SIG-M5 (cell line): ENCODE results near the gene SYCP2.
"Not testable (repeated sequence)": the region's sequence is repeated elsewhere in the genome, so short reads cannot be mapped to it uniquely, and the experiment has no call there.

Source experiments
- DNase-seq: peaks from one replicate; lab custom pipeline; 2025; lab: John Stamatoyannopoulos, UW

Gene SYCP2

DNA sequence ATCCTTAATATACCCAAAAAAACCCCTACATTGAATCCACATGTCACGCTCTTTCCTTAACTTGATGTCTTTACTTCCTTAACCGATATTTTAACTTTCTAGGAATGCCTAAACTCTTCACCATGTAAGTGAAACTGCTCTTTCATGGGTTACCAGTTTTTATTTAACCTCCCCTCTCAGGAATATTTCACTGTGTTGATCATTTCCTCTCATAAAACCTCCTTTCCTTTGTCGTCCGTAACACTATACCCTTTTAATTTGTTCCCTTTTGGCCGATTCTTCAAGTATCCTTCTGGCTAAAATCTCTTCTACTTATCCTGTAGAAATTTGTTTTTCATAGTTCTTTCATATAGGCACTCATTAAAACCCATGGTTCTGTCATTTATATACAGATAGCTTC lies 24.6 kb downstream of the SYCP2 start:
- DNase-seq: no peak

DNA sequence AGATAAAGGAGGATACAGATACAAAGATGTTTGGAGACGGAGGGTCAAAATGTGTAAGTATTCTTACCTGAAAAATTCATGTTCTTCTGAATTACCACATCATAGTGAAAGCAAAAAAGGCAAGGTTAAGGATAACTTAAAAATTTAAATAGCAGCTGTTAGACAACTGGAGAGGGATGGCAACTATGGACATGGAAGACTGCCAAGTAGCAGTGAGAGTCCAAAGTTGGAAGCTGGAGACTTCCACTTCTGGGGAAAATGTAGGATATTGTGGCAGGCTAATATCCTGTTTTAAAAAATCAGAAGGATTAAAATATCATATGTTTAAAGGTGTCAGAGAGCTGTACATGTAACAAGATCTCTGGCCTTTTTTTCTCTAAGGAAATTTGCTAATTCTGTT lies 29.8 kb downstream of the SYCP2 start:
- DNase-seq: no peak

DNA sequence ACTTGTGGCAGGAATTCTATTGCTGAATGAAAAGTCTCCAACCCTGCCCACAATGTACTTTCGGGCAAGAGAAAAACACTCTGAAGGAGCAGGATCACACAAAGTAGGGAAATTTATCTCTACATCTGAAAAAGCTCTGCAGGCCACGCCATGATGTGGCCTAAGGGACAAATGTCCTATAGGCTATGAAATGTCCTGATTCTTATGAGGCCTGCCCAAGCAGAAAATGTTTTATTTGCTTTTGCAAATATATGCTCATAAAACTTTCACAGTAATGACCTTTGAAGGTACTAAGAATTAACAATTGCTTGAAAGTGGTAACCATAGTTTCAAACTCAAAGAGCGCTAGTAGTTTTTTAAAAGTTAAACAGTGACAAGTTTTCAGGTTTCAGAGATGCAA lies 31.0 kb downstream of the SYCP2 start:
- no peak for DNase-seq

DNA sequence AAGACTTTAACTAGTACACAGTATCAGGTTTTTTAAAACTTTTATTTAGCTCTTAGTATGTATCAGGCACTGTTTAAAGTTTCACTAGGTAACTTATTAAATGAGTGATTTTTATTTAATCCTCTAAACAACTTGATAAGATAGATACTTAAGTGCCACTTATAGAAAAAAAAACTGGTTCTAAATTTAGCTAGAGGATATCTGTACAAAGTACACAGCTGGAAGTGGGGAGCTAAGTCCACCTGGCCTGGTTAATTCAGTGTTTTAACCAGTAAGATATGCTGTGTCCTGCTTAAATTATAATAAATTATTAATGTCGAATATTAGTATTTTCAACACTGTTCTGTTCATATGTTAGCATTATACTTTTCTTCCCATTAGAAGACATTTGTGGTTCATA lies 37.5 kb downstream of the SYCP2 start:
- no peak for DNase-seq

DNA sequence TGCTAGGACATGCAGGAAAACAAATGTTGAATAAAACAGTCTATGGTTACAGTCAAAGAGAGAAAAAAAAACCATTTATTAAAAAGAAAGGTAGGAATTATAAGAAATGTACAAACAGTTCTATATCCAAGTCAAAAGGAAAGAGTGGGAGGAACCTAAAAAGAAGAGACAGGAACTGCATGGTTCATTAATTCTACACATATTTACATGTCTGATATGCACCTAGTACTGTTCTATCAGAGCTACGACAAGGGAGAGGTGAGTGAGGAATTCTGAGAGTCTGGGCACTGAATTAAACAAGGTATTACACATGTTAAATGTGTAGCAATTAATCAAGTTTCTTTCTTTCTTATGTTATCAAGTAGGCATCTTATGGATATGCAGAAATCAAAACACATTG lies 41.9 kb downstream of the SYCP2 start:
- DNase-seq: no peak

DNA sequence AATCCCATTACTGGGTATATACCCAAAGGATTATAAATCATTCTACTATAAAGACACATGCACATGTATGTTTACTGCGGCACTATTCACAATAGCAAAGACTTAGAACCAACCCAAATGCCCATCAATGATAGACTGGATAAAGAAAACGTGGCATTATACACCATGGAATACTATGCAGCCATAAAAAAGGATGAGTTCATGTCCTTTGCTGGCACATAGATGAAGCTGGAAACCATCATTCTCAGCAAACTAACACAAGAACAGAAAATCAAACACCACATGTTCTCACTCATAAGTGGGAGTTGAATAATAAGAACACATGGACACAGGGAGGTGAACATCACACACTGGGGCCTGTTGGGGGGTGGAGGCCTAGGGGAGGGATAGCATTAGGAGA lies 43.4 kb downstream of the SYCP2 start:
- DNase-seq: not testable (repeated sequence)

DNA sequence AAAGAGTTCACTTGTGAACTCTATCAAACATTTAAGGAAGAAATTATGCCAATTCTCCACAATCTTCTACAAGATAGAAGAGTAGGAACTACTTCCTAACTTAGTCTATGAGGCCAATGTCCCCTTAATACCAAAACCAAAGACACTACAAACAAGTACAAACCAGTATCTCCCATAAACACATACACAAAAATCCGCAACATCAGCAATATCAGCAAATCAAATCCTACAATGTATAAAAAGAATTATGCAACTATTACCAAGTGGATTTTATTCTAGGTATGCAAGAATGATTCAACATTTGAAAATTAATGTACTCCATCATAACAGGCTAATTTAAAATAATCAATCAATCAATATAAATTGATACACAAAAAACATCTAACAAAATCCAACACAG lies 45.4 kb downstream of the SYCP2 start:
- DNase-seq: no peak

DNA sequence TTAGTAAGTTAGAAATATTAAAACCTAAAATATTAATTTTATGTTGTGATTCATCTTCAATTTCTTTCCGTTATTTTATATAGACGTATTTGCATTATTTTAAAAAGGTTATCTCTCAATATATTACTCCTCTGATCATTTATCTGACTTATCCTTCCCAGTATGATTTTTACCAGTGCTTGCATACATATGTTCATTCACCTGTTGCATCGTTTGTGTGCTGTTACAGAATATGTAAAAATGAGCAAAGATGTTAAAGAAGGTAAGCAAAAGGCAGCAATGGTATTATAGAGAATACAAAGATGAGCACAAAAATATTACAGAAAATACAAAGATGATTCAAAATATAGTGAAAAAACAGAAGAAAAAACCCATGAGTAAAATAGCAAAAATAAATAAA lies 48.9 kb downstream of the SYCP2 start:
- no peak for DNase-seq

DNA sequence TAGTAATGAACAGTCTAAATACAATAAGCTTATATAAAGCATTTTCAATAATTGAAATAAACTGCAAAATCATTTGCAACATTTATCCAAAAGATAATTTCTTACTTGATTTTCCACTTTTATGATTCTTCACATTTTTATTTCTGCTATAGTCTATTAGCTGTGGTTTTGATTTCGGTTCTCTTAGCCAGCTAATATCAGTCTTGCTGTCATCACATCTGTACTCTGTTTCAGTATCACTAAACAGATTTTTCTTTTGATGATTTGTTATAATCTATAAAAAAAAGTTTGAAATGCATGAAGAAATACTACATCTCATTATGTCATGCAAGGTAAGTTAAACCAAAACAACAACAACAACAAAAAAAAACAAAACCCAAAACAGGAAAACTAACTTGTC lies 53.2 kb downstream of the SYCP2 start:
- DNase-seq: no peak

DNA sequence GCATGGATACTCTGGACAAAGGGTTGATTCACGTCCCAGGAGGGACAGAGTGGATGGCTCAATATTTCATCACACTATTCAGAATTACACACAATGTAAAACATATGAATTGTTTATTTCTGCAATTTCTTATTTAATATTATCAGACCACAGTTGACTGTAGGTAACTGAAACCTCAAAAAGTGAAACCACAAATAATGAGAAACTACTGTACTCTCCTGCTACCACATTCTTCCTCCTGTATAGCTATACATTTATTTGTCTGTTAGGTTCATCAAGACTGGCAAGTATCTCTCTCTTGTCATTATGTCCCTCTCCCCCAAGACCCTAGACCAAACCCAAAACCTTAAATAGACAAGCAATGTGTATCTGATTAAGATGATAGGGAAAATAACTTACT lies 60.0 kb downstream of the SYCP2 start:
- no peak for DNase-seq

DNA sequence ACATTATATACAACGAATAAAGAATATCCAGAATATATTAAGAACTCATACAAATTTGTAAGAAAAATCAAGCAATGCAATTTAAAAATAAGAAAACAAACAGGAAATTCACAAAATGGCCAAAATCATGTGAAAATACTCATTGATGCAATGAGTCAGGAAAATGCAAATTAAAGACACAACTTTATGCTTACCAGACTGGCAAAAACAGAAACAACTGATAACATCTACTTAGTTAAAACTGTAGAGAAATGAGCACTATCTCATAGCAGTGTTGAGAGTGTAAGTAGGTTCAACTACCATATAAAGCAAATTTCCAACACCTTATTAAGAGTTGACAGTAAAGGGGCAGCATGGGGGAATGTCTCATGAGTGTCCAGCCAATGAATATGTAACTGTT lies 62.3 kb downstream of the SYCP2 start:
- DNase-seq: no peak

DNA sequence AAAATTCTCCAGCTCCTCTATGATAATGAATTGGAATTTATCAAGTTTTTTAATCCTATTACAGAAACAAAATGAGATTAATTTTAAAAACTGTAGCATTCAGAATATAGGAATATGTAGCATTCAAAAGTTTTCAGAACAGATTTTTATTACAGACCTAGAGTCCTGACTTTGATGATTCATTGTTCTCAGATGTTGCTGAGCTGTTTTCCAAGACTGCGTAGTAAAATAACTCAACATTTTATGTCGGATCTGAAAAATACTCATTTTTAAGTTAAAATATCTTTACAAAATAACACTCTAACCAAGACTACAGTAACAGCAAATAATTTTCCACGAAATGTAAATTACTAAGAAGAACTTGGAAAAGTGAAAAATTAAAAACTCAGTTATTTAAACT lies 67.1 kb downstream of the SYCP2 start:
- DNase-seq: no peak

DNA sequence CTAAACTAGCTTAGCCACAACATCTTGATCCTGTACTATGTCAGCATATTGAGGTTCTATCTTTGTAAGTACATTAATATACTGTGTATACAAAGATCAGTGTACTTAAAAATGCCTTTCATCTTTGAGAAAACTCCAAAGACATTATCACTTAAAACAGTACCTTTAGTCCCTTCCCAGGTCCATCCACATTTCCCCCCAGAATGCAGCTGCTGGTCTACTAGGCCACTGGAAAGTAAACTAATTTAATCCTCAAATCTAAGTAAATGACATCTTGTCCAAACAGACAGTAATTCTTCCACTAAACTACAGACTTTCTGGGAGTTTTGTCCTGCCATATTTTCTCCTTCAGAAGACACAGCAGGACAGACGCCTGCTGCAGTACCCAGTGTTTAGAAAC lies 68.7 kb downstream of the SYCP2 start:
- DNase-seq: no peak

DNA sequence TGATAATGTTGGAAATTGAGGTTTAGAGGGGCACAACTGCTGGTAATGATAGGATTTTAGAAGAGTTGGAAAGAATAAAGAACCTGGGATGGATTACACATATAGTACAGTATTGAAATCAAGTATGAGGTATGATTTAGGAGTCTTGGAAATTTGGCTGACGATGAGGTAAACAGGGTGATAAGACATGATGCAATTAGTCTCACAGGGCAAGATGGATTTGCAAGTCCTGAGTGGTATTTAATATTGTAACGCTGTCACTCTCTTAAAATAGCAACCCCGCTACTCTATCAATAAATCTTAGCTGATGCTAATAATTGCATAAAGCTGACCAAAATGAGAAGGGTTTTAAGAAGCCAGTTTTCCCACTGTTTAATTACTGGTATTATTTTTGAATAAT lies 70.4 kb downstream of the SYCP2 start:
- no peak for DNase-seq

DNA sequence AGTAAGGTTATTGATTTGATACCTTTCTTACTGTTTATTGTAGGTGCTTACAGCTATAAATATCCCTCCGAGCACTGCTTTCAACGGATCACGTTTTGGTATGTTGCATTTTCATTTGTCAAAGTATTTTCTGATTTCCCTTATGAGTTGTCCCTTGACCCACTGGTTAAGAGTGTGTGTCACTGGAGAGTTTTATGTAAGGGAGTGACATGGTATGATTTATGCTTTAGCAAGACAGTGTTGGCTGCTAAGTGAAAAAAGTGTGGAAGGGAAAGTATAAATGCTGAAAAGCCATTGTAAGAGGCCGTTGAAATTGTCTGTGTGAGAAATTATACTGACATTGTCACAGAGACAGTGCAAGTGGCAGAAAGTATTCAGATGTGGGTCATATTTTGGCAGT lies 72.0 kb downstream of the SYCP2 start:
- DNase-seq: no peak

DNA sequence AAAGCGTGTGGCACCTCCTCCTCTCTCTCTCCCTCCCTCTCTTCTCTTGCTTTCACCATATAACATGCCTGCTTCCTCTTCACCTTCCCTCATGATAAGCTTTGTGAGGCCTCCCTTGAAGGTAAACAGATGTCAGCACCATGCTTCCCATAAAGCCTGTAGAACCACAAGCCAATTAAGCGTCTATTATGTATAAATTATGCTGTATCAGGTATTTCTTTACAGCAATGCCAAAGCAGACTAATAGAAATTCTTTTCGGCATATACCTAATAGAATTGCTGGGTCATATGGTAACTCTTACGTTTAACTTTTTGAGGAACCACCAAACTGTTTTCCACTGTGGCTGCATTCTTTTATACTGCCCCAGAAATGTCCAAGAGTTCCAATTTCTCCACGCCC lies 75.0 kb downstream of the SYCP2 start:
- no peak for DNase-seq

DNA sequence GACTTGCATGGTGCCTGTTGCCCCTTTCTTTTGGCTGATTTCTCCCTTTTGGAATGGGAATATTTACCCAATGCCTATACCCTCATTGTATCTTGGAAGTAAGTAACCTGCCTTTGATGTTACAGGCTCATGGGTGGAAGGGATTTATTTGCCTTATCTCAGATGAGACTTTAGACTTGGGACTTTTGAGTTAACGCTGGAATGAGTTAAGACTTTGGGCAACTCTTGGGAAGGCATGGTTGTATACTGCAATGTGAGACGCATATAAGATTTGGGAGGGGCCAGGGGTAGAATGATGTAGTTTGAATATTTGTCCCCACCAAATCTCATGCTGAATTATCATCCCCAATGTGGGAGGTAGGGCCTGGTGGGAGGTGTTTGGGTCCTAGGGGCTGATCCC lies 75.5 kb downstream of the SYCP2 start:
- no peak for DNase-seq

DNA sequence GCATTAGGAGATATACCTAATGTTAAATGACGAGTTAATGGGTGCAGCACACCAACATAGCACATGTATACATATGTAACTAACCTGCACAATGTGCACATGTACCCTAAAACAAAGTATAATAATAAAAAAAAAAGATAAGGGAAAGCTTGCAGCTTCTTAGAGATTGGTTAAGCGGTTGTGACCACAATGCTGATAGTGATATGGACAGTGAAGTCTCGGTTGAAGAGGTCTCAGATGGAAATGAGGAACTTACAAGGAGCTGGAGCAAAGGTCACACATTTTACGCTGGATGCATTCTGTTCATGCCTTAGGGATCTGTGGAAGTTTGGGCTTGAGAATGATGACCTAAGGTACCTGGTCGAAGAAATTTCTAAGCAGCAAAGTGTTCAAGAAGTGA lies 76.5 kb downstream of the SYCP2 start:
- DNase-seq: not testable (repeated sequence)

DNA sequence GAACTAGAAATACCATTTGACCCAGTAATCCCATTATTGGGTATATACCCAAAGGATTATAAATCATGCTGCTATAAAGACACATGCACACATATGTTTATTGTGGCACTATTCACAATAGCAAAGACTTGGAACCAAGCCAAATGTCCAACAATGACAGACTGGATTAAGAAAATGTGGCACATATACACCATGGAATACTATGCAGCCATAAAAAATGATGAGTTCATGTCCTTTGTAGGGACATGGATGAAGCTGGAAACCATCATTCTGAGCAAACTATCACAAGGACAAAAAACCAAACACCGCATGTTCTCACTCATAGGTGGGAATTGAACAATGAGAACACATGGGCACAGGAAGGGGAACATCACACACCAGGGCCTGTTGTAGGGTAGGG lies 76.9 kb downstream of the SYCP2 start:
- DNase-seq: not testable (repeated sequence)

DNA sequence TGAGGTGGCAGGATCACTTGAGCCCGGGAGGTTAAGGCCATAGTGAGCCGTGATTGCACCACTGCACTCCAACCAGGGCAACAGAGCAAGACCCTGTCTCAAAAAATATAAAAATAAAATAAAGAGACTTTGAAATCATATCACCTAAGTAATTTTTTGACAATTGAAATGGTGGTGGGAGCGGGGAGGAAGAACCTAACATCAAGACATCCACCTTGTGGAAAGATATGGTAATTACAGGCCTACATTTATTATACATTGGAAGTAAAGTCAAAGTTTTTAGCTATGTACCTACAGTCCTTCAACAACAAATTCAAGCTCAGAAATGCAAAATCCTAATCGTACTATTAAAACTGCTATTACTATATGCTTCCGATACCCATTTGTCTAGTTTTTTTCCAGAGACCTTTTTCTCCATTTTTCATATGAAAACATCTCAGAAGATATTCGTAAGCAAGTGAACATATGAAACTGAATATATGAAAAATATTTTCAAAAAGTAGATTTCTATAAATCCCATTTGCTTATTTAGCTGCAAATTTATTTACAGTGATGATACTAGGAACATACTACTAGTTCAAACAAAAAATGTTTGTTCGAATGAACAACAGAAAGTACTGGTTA lies 83.3 kb downstream of the SYCP2 start:
- DNase-seq: no peak

DNA sequence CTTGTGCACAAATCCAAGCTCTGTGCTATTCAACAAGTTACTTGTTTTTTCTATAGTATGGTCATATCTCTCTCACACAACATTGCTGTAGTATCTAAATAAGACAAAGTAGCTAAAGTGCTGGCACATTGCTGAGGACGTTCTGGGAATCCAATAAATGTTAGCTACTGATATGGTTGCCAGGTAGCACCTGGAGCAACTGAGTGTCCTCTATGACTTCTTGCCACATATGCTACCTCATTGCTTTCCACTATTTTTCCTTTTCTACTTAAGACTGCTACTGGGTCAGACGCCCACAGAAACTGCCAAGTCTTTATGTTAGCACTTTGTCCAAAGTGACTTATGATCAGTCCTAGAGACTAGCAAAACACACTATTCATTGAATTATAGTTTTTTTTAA lies 85.3 kb downstream of the SYCP2 start:
- no peak for DNase-seq

DNA sequence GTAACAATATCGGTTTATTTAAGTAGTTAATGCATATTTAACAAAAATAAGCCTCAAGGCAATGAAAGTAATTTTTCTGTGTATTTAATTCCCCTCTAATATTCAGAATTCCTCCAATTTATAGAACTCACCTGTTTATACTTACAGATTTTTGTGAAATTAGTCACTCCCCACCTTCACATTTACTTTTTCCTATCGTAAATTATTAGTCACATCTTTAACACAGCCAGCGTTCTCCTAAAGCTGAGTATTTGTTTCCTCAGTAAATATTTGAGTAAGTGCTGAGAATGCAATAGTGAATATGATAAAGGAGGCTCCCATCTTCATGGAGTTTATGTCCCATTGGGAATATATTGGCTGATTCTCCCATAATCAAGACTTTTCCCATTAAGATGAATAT lies 88.0 kb downstream of the SYCP2 start:
- DNase-seq: no peak

DNA sequence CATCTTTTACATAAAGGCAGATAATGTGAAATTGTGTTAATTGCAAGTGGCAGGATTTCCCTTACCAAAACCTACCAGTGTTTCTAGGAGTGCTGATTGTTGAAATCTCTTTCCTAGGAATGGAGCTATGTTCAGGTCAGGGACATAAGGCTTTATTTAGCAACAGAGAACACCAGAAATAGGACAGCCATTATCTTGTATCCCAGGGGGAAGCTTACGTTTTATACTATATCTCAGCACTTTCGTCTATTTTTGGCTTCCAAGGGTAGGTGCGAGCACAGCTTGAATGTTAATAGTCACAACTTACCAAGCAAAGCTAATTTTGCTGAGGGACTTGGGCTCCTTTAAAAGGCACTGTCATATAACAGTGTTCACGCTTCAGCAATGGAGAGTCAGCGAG lies 94.0 kb downstream of the SYCP2 start:
- DNase-seq: no peak

DNA sequence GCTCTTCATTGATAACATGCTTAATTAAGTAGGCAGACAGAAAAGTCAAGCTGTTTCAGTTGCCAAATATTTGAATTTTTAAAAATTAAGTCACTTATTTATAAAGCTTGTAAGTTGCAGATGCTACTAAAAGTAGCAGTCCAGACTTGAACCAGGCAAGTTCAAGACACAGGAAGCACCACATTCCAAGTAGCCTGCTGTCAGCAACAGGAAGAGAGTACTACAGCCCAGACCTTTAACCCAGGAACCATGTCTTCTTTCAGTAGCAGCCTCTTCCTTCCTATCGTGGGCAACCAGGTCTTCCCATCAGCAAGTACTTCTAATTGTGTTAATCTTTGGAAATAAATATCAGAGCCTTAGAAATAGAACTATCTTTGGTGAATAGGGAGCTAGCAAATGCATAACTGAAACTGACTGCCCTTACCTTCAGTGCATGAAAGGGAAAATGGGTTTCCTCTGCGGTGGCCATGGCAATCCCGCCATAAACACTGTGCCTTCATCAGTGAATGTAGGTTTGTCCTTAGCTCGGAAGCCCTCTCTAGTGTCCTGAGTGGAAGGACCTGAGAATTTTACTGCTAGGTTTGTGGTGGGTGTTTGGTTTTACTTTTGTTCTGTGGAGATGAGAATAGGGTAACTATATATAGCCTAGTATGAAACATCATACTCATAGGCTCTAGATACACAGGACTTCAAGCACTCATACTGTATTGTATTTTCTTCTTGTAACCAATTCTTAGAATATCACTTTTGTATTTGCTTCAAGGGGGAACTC lies 95.6 kb downstream of the SYCP2 start:
- no peak for DNase-seq
